ES-I3 (cell line): ENCODE data around the gene SHROOM1.
"Not testable (repeated sequence)": the region's sequence is repeated elsewhere in the genome, so short reads cannot be mapped to it uniquely, and the experiment has no call there.

Experiments used
- H3K36me3 ChIP-seq: 2 replicates; pipeline ENCODE4 v1.6.1; 2013; ENCODE audit warnings: mild to moderate bottlenecking, low read length, control low read depth, moderate library complexity; ENCODE audit not compliant: insufficient read depth
- H3K4me1 ChIP-seq: 2 replicates; pipeline ENCODE4 v1.6.1; 2013; ENCODE audit warnings: mild to moderate bottlenecking, control low read depth, low read length; ENCODE audit not compliant: insufficient read depth
- H3K9ac ChIP-seq: 2 replicates; pipeline ENCODE4 v1.6.1; 2013; ENCODE audit warnings: low read depth, mild to moderate bottlenecking, low read length, moderate library complexity
- H3K9me3 ChIP-seq: 2 replicates; pipeline ENCODE4 v1.6.1; 2013; ENCODE audit warnings: mild to moderate bottlenecking, low read length, moderate library complexity; ENCODE audit not compliant: control insufficient read depth, insufficient read depth

SHROOM1 gene

DNA sequence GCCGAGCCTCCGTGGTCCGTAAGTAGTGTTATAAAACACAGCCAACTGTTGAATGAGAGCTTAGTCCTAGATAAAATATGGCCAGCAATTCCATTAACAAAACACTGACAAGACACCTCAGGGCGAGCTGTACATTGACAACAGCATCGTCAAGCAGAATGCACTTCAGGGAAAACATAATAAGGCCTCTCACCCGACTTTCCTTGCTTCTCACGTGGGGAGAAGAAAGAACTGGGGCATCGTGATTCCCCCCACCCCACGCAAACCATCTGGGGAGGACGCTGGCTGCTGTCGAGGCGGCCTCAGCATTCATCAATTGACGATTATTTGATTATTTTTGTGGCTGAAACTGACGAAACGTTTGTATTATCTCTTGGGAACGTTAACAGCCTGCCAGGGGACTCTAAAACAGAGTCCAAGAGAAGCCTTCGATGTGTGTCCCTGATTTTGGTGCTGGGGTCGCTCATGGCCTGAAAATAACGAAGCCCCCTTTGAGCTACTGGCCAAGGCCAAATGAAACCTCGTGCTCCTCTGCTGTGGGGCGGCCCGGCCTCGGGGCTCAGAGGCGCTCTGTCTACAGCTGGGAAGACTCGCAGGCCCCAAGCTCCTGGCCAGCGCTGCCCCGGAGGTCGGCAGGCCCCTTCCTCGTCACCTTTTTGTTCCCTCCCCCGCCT is 35.4 kb upstream of the SHROOM1 start:
- no peaks in the 10 kb centered on the region for H3K9me3 ChIP-seq
- H3K4me1 ChIP-seq, result peaks cover 17% of the 10 kb centered on the region
- H3K9ac ChIP-seq, result peak overlapping the region; percentile 84
- 0 out of 2 replicates have a peak, but pooled peaks cover 3% of the 10 kb centered on the region for H3K36me3 ChIP-seq

- H3K9ac ChIP-seq, result no peak overlapping the region
- peaks cover 11% of the 10 kb centered on the region for H3K4me1 ChIP-seq
- H3K36me3 ChIP-seq, result no peaks in the 10 kb centered on the region
- no peaks in the 10 kb centered on the region for H3K9me3 ChIP-seq
Measured at GRCh38 chr5:132860742-132861141, 30.3 kb upstream of the SHROOM1 start.

GRCh38 chr5:132859889-132860437 is 29.5 kb upstream of the SHROOM1 start:
- peaks cover 3% of the 10 kb centered on the region; the same call in 1 of the 2 replicates for H3K4me1 ChIP-seq
- H3K9ac ChIP-seq, result no peak overlapping the region
- no peaks in the 10 kb centered on the region for H3K36me3 ChIP-seq
- H3K9me3 ChIP-seq, result no peaks in the 10 kb centered on the region

DNA sequence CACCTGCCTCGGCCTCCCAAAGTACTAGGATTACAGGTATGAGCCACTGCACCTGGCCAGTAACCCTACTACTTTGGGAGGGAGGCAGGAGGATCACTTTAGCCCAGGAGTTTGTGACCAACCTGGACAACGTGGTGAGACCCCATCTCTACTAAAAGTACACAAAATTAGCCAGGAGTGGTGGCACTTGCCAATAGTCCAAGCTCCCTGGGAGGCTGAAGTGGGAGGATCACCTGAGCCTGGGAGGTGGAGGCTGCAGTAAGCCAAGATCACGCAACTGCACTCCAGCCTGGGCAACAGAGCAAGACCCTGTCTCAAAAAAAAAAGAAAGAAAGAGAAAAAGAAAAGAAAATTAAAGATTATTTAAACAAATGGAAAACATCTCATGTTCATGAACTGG is 25.6 kb upstream of the SHROOM1 start:
- Histone ChIP-seq H3K36me3 (no peaks in the 10 kb centered on the region), H3K9ac (no peak overlapping the region), H3K9me3 (no peaks in the 10 kb centered on the region), H3K4me1 (peaks cover 11% of the 10 kb centered on the region; the same call in 1 of the 2 replicates)

GRCh38 chr5:132854992-132855391 is 24.5 kb upstream of the SHROOM1 start:
- H3K9me3 ChIP-seq, H3K36me3 ChIP-seq, H3K9ac ChIP-seq: not testable (repeated sequence)
- peaks cover 11% of the 10 kb centered on the region; the same call in 1 of the 2 replicates for H3K4me1 ChIP-seq

GRCh38 chr5:132854301-132854700 is 23.9 kb upstream of the SHROOM1 start:
- Histone ChIP-seq H3K4me1 (peaks cover 11% of the 10 kb centered on the region; the same call in 1 of the 2 replicates), H3K9me3 (no peaks in the 10 kb centered on the region), H3K36me3 (no peaks in the 10 kb centered on the region), H3K9ac (no peak overlapping the region)

- Histone ChIP-seq H3K9me3 (no peaks in the 10 kb centered on the region), H3K36me3 (no peaks in the 10 kb centered on the region), H3K4me1 (peaks cover 11% of the 10 kb centered on the region; the same call in 1 of the 2 replicates), H3K9ac (no peak overlapping the region)
Measured at GRCh38 chr5:132853790-132854189, 23.3 kb upstream of the SHROOM1 start.

GRCh38 chr5:132853323-132853722 is 22.9 kb upstream of the SHROOM1 start:
- H3K36me3 ChIP-seq, result no peaks in the 10 kb centered on the region
- peaks cover 11% of the 10 kb centered on the region; the same call in 1 of the 2 replicates for H3K4me1 ChIP-seq
- no peaks in the 10 kb centered on the region for H3K9me3 ChIP-seq

DNA sequence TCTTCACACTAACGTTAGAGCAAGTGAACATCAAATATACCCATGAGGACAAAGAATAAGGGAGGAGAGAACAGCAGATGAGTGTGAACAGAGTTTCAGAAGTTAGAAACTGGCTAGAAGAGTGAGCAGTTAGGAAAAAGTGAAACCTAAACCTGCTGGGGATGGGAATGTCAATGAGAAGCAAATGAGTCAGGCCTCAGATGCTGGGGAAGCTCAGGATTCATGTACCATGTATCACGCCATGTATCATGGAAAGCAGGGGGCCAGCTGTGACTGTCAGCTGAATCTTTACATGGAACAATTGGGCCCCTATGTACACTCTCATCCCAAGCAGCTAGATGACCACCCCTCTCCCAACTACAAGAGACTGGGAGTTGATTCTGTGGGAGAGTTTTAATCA is 19.6 kb upstream of the SHROOM1 start:
- no peaks in the 10 kb centered on the region for H3K36me3 ChIP-seq
- H3K4me1 ChIP-seq, result peaks cover 11% of the 10 kb centered on the region; the same call in 1 of the 2 replicates
- no peaks in the 10 kb centered on the region for H3K9me3 ChIP-seq
- H3K9ac ChIP-seq, result no peak overlapping the region

More at GRCh38 chr5:132853323-132853722, 22.9 kb upstream of the SHROOM1 start:
- H3K9ac ChIP-seq, result no peak overlapping the region

GRCh38 chr5:132849347-132849746 is 18.9 kb upstream of the SHROOM1 start:
- H3K36me3 ChIP-seq, result no peaks in the 10 kb centered on the region
- H3K4me1 ChIP-seq, result peaks cover 9% of the 10 kb centered on the region; the same call in 1 of the 2 replicates
- H3K9ac ChIP-seq, result no peak overlapping the region
- no peaks in the 10 kb centered on the region for H3K9me3 ChIP-seq

DNA sequence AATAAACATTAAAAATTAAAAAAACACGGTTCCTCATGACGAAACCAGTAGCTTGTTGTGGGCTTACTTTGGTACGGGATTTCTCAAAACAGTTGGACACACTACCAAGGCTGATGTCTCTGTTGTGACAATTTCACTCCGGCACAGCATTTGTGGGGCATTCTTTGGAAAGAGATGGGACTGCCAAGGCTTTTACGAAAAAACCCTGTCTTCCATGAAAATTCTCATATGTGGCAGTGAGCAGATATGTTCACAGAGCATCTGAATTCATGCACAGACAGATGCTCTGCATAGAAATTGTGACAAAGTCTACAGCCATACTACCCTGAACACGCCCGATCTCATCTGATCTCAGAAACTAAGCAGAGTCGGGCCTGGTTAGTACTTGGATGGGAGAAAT is 17.8 kb upstream of the SHROOM1 start:
- Histone ChIP-seq H3K36me3 (no peaks in the 10 kb centered on the region), H3K4me1 (peaks cover under 1% of the 10 kb centered on the region; the same call in 1 of the 2 replicates), H3K9me3 (no peaks in the 10 kb centered on the region), H3K9ac (no peak overlapping the region)

DNA sequence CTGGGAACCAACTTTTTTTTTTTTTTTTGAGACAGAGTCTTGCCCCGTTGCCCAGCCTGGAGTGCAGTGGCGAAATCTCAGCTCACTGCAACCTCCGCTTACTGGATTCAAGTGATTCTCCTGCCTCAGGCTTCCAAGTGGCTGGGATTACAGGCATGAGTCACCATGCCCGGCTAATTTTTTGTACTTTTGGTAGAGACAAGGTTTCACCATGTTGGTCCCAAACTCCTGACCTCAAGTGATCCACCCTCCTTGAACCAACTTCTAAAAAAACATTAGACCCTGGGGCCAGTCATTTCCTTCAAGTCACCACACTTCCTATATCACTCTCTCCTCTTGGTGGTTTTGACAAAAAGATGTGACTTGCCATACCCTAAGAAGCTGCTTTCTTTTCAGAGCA is 10.9 kb upstream of the SHROOM1 start:
- no peak overlapping the region for H3K9ac ChIP-seq
- no peaks in the 10 kb centered on the region for H3K9me3 ChIP-seq
- H3K36me3 ChIP-seq, result no peaks in the 10 kb centered on the region
- H3K4me1 ChIP-seq, result no peaks in the 10 kb centered on the region; the same call in 1 of the 2 replicates

DNA sequence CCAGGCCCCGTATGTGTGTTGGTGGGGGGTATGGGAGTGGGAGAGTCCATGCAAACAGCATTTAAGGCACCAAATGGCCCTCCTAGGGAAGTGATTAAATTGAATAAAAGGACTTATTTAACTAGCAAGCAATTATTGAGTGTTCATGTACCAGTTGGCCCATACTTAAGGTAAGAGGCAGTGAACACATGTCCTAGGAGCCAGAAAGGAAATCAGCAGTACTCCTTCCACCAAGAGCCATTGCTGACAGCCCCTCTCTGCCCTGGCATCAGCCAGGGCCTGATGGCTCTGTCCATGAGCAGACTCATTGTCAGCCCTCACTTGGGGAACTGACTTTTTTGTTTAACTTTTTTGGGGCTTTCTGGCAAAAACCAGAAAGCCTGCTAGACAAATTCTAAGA is 10.4 kb upstream of the SHROOM1 start:
- Histone ChIP-seq H3K9ac (no peak overlapping the region), H3K9me3 (no peaks in the 10 kb centered on the region), H3K4me1 (no peaks in the 10 kb centered on the region; the same call in 1 of the 2 replicates), H3K36me3 (no peaks in the 10 kb centered on the region)

DNA sequence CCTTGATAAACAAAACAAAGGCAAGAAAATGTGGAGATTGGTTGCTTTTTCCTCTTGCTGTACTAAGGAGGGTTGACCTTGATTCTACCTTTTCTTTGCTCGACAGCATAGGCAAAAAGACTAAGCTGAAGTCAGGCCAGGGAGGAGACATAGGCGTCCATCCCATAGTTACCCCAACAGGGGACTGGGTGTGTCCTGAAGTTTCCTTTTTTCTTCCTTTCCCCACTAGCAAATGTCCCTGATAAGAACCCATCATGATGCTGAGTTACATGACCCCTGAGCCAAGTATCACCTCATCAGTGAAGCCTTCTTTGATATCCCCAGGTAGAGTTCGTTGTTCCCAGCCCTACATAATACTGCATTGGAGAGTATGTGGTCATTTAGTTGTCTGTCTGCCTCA is 9.9 kb upstream of the SHROOM1 start:
- no peaks in the 10 kb centered on the region for H3K9me3 ChIP-seq
- H3K4me1 ChIP-seq, result no peaks in the 10 kb centered on the region; the same call in 1 of the 2 replicates
- H3K9ac ChIP-seq, result no peak overlapping the region
- H3K36me3 ChIP-seq, result no peaks in the 10 kb centered on the region
